GM21619 (cell line): ENCODE measurements around the gene ROM1.
A peak's percentile ranks its signal among the peaks of the same experiment; 100 is the strongest.
"Not testable (repeated sequence)": the region's sequence is repeated elsewhere in the genome, so short reads cannot be mapped to it uniquely, and the experiment has no call there.

ENCODE experiments used
- ATAC-seq: cut with Tn5 transposase; IDR thresholded peaks from one replicate; pipeline ENCODE4 v1.9.1; 2021; ENCODE audit not compliant: unreplicated experiment

Gene ROM1

DNA sequence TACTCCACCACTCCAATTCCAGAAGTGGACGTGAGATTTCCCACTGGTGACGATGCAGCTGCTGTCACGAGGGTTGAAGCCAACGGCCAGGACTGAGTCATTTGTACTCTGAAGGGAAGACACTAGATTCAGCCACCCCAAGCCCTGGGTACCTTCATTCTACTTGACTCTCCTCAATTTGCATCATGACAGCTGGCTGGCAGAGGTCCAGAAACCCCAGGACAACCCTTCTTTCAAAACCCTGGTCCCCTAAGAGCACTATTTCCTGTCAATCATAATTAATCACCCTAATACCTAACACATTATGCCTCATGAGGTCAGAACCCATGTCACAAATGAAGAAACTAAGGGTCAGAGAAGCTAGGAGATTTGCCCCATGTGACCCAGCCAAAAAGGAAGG, 5.3 kb upstream of the ROM1 start:
- ATAC-seq = no peak

DNA sequence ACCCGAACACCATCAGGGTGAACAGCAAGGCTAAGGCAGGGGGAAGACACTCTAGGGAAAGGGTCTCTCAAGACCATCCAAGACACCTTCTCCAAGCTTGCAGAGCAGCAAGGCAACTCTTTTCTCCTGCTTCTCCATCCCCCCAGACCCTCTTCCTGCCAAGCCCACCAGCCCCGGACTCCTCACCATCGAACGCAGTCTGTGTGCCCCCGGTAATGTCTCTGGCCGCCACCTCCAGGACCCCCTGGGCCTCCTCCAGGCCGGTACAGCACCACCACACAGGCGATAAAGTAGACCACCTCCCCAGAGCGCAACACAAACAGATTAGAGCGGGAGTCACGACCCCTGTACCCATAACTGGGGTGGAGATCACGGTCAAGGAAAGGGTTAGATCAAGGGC, 4.3 kb upstream of the ROM1 start:
- ATAC-seq = no peak

DNA sequence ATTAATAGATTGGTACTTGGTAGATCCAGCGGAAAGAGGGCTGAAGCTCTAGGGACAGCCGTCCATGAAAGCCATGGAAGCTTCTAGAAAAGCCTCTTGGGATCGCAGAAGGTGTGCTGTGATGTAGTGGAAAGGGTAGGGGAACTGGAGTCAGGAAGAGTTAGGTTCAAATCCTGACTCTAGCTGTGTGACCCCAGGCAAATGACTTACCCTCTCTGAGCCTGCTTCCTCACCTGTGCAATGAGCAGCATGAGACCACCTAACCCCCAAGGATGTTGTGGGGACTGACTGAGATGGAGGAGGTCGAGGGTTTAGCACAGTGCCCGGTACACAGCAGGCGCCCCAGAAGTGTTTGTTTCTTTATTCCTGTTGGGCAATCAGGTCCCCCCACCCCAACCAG, 2.7 kb upstream of the ROM1 start:
- no peak for ATAC-seq

DNA sequence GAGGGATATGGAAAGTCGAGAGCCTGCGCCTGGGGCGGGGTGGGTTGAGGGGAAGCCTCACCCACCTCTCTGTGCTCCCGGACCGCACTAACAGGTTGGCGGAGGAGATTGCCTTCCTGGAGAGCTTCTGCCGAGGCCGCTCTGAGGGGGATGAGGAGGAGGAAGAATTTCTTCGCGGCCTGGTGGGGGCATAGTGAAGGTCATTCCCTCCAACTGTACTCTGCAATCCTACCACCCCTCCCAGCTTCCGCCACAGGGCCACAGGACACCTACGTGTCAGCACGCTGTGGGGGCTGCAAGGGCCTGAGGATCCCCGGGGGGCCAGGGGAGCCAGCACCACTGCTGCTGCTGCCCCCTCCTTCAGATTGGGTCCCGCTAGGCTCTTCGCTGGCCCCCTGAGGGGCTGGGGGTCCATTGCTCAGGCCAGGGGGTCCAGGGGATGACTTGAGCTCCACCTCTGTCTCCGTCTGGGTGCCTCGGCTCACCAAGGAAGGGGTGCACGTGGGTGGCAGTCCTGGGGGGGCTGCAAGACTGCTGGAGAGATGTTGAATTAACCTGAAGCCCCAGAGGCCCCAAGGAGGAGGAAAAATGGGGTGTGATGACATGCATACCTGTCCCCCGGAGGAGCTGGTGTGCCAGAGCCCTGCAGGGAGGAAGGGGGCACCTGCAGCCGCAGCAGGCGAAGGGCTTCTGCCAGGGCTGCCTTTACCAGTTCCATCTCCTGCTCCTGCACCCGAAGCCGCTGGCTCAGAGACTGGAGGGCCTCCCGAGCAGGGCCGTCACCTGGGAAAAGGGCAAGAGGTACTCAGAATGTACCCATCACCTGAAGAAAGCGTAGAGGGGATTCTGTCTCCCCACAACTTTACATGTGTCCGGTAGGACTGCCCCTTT, 2.0 kb upstream of the ROM1 start:
- ATAC-seq = no peak

DNA sequence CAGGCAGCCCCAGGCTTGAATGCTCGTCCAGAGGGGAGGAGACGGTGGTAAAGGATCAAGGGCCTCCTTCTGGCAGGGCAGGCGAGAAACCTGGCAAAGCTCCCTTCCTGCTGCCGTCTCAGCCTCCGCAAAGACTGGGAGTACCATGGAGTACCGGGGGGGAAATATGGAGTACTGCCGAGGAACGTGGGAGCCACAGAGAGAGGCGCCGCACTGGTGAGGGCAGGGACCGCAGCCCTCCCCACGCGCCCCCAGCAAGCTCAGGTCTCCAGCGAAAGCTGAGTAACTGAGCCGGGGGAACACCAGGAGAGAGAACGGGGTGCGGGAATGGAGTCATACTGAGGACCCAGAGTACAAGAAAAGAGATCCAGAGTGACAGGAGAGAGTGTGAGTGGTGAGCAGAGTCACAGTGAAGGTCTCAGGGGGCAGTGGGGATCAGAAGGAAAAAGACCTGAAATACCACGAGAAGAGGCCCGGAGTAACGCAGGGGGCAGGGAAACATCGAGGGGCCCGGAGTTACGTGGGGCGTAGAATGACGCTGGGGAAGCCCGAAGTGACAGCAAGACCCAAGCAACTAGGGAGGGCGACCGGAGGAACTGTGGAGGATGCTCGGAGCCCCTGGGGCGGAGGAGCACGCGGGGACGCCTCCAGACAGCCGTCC, 1.2 kb upstream of the ROM1 start:
- ATAC-seq = peak; percentile 19

DNA sequence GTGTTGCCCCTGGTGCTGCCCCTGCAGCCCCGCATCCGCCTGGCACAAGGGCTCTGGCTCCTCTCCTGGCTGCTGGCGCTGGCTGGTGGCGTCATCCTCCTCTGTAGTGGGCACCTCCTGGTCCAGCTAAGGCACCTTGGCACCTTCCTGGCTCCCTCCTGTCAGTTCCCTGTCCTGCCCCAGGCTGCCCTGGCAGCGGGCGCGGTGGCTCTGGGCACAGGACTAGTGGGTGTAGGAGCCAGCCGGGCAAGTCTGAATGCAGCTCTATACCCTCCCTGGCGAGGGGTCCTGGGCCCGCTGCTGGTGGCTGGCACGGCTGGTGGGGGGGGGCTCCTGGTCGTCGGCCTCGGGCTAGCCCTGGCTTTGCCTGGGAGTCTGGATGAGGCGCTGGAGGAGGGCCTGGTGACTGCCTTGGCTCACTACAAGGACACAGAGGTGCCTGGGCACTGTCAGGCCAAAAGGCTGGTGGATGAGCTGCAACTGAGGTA, 278 bp downstream of the ROM1 start:
- no peak for ATAC-seq

DNA sequence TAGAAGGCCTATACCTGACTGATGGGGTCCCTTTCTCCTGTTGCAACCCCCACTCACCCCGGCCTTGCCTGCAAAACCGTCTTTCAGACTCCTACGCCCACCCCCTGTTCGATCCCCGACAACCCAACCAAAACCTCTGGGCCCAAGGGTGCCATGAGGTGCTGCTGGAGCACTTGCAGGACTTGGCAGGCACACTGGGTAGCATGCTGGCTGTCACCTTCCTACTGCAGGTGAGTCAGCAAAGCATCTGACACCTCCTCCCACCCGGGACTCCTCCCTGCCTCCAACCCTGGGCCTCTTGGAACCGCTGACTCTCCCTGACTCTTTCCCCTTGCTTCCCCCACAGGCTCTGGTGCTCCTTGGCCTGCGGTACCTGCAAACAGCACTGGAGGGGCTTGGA, 1.2 kb downstream of the ROM1 start:
- no peak for ATAC-seq

DNA sequence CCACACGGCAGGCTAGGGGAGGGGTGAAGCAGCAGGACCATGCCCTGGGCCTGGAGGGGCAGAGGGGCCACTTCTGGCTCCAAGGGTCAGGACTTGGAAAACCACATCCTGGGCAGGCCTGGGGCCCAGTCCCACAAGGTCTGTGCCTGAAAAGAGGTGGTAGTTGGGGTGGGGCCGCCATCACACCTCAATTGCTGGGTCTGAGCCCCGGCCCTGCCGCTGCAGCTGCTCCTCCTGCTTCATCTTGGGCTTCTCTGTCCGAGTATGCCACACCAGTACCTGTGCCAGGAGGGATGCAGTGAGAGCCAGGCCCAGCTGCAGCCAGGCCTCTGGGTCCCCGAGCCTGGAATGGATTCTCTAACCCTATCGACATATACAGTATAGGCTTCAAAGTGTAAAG, 2.5 kb downstream of the ROM1 start:
- ATAC-seq = no peak

DNA sequence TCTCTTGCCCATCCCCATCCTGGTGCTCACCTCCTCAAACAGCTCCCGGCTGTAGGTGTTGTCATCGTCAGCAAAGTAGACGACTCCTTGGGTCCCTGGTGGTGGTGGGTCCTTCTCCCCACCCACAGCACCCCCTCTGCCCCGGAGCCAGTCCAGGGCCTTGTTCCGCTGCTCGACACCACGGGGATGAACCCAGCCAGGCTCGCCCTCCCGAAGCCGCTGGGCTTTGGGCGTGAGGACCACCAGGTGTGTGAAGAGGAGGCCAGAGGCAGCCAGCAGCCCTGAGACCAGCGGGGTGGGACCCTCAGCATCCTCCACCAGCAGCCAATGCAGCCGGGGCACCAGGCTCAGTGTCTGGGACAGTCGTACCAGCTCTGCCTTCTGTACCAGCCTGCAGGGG, 3.9 kb downstream of the ROM1 start:
- not testable (repeated sequence) for ATAC-seq

DNA sequence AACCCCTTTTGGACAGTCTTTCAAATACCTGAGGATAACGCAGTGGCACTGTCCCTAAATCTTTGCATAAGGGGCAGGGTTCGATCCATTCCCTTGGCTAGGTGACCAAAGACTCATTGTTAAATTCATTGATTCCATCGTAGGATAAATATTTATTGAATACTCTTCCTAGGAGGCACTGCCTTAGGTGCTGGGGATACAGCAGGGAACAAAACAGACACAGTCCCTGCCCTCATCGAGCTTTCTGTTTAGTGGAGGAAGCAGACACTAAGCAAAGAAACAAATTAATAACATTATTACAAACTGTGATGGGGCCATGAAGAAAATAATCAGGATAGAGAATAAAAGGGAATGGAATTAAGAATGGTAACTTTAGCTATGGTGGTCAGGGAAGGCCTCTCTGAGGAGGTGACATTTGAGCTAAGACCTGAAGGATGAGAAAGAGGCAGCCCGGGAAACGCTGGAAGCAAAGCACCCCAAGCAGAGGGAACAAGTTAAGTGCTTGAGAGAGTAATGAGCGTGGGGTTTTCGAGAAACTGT, 8.0 kb downstream of the ROM1 start:
- ATAC-seq = no peak

DNA sequence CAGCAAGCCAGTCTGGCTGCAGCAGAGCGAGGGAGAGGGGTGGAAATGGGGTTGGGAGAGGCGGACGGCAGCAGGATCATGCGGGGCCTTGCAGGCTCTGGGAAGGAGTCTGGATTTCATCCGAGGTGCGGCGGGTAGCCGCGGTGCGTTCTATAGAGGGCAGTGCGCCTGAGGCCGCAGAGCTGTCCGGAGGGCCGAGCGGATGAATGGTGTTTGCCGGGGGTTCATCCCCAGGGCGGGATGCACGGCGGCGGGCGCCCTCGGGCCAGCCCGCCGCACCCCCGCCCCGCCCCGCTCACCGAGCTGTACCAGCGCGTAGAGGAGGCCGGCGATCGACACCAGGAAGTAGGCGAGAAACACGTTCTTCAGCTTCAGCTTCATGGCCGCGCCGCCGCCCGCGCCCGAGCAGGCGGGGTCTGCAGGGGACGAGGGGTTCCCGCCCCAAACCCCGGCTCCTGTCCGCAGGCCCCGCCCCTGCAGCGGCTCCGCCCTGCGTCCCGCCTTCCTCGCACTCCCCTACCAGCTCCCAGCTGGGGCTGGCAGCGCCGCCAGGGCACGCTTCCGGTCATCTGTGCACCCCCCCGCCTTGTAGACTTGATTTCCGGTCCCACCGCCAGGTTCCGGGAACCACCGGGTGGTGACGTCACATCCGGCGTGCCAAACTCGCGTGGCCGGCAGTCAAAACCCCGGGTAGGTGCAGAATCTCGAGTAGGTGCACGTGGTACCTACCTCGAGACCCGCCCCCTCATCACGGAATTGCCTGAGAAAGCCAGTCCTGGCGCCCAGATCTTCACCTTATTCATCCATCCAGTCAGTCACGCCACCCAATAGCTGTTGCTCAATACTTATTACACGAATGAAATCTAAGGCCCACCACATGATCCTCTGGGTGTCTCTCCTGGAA, 8.8 kb downstream of the ROM1 start, which contains the start of gene B3GAT3:
Gene B3GAT3 (minus strand): TSS at position 420 of the 904 bp plus-strand sequence. CDS start 39 bp downstream, at position 381.
- peak; percentile 94 for ATAC-seq

DNA sequence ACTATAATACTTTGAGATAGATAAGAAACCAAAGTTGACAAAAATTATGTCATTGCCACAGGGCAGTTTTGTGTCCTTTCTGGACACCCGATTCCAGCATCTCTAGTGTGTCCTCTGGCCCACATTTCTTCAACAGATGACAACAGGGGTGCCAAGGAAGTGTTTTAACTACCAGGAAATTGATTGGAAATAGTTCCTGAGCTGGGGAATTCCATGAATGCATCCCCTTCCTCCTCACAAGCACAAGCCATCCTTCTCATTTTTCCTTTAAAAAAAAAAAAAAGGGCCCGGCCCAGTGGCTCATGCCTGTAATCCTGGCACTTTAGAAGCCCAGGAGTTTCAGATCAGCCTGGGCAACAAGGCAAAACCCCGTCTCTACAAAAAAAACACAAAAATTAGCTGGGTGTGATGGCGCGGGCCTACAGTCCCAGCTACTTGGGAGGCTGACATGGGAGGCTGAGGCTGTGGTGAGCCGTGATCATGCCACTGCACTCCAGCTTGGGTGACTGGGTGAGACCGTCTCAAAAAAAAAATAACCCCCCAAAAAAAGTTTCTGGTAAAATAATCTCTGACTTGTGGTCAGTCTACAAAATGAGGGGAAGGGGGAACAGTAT, 9.5 kb downstream of the ROM1 start:
- ATAC-seq = no peak

DNA sequence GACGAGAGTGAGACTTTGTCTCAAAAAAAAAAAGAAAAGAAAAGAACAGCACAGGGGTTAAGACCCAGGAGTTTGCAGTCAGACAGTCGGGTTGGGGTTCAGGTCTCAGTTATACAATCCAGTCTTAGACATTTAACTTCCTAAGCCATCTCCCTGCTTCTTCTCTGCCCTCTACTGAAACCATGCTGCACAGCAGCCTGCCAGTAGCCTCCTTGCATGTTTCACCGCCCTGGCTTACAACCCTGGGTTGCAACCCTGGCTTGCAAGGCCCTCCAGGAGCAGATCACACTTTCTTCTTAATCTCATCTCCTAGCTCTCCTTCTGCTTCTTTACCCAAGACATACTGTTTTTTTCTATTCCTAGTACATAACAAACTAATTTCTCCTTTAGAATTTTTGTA, 14.7 kb downstream of the ROM1 start:
- no peak for ATAC-seq

DNA sequence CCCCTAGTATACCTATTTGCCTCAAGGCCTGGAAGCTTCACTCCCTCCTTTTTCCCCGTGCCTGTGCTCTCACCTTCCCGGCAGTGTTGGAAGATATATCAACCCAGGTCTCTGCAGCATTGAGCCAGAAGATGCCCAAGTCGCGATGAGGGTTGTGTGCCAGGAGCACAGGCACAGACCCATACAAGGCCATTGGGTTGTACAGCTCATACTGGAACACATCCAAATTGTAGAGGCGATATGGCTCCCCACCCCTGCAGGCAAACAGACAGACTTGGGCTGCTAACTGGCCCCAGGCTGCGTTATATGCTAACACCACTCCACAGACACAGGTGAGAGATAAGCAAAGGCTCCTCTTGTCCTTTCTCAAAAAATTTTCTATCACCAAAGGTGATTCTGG, 19.4 kb downstream of the ROM1 start:
- no peak for ATAC-seq

DNA sequence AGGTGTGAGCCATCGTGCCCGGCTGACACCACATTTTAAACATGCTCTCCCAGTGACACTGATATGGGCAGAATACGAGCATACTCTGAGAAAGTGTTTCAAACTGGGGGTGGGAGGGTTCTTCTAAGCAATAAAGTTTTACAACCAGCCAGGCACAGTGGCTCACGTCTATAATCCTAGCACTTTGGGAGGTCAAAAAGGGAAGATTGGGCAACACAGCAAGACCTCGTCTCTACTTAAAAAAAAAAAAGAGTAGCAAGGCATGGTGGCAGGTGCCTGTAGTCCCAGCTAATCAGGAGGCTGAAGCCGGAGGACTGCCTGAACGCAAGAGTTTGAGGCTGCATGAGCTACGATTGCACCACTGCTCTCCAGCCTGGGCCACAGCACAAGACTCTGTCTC, 31.2 kb downstream of the ROM1 start:
- ATAC-seq = no peak

DNA sequence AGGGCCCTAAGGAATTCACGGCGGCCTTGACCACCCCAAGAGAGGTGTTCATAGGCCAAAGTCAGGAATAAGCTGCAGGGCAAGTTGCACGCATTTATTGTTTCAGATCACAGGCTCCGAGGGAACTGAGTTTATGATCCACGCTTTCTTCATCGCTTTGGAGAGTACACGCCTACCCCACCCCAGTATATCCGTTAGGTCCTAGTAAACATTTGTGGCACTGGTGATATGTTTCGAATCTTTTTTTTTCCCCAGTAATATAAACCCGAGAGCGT, 32.6 kb downstream of the ROM1 start:
- no peak for ATAC-seq

DNA sequence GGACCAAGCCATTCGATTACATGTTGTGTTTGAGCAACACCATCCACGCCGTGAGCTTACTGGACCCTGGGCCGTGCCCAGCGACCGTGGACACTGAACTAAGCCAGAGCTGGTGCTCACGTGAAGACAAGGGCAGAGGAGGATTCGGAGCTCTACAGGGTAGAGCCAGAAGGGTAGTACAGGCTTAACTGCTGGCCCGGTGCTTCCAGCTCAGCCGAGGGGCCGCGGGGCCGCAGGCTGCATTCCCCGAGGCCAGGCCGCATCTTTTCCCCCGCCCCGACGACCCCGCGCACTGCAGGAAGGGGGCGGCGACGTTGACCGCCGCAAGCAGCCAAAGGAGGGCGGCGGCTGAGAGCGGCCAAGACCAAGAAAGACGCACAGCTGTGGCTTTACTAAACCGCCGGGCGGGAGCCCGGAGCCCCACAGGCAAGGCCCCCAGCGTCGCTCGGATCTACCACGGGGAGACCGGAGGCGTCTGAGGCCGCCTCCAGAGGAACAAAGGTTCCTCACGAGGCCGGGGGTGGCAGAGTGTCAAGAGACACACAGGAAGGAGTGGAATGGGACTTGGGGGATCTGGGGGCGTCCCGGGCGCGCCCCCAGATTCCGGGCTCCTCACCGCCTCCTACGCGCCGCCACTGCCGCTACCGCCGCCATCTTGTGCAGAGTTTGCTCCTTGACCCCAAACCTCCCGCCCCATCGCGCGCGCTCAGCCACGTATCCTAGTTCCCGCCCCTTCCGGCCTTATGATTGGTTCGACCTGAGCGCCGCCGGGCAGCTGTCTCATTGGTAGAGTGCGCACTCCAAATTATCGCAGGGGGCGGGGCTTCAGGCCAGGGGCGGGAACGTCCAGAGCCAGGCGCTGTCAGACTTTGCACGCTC, 33.1 kb downstream of the ROM1 start, which contains the start of gene GANAB:
Gene GANAB (minus strand): TSS at position 668 of the 879 bp plus-strand sequence. CDS start 14 bp downstream, at position 654.
- ATAC-seq = peak; percentile 93

DNA sequence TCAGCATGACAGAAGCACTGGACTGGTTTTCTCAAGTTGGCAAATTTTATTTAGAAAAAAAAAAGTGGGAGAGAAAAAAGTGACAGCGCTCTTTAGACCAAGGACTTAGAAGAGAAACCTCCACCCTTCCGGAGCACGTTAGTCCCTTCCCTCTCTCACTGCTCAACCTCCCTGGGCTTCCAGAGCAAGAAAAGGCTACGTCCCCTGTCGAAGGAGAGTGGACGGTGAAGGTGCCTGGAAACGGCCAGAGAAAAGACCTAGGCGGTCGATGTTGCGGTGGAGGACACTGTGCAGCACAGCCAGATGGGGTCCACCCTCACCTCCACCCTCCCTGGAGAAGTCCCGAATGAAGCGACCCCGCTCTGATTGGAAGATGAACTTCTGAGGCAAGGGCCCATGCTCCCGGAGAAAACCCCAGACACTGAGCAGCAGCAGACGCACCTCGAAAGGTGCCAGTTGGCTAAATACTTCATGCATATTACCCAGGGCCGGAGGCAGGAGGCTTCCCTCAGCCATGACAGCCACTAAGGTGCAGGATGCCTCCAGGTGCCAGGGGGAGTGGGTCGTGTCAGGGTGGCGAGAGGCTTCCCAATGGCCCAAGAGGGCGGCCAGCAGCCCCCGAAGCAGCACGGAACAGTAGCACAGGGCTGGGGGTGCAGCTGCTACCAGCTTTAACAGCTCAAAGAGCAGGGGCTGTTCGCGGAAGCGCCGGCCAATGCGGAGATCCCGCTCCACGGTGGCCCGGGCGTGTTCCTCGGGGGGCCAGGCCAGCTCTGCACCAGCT, 34.0 kb downstream of the ROM1 start:
- no peak for ATAC-seq

DNA sequence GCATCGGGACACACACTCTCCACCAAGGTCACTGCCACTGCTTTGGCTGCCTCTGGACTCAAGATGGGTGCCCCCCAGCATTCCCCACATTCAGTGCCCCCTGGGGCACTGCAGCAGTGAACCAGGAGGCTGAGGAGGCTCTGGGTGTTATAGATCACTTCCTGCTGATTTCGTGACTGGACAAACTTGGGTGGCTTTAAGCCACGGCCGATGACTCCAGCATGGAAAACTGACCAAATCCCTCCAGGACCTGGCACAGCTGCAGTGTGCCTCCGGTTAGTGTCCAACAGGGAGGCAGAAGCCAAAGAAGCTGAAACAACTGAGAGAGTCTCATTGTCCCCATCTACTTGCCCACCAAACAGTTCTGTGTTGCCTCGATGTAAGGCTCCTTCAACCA, 34.5 kb downstream of the ROM1 start:
- ATAC-seq = no peak
